ENCODE data around the gene CCDC8.
"Not testable (repeated sequence)": the region's sequence is repeated elsewhere in the genome, so short reads cannot be mapped to it uniquely, and the experiment has no call there.

The CCDC8 gene

GRCh38 chr19:46428239-46429135, 15.1 kb upstream of the CCDC8 start, which contains the start of gene PNMA8C:
TSS of gene PNMA8C (minus strand) at chr19:46428936. CDS start at chr19:46428359, 577 bp downstream.
- FAIRE-seq: no peak

- FAIRE-seq: no peak
Measured at GRCh38 chr19:46427518-46428045, 14.2 kb upstream of the CCDC8 start.

GRCh38 chr19:46426506-46427162, 13.3 kb upstream of the CCDC8 start:
- FAIRE-seq: no peak

GRCh38 chr19:46426035-46426505, 12.7 kb upstream of the CCDC8 start:
- no peak for FAIRE-seq

- no peak for FAIRE-seq
Measured at GRCh38 chr19:46423188-46423587, 9.8 kb upstream of the CCDC8 start.

GRCh38 chr19:46422344-46422743, 9.0 kb upstream of the CCDC8 start:
- FAIRE-seq: no peak

- FAIRE-seq: no peak
Measured at GRCh38 chr19:46420056-46420455, 6.7 kb upstream of the CCDC8 start.

- not testable (repeated sequence) for FAIRE-seq
Measured at GRCh38 chr19:46415804-46416709, 2.7 kb upstream of the CCDC8 start.

GRCh38 chr19:46414899-46415298, 1.5 kb upstream of the CCDC8 start:
- not testable (repeated sequence) for FAIRE-seq

GRCh38 chr19:46412650-46413261, 608 bp downstream of the CCDC8 start:
- no peak for FAIRE-seq

GRCh38 chr19:46411925-46412649, 1.3 kb downstream of the CCDC8 start:
- no peak for FAIRE-seq

- no peak for FAIRE-seq
Measured at GRCh38 chr19:46411088-46411924, 2.1 kb downstream of the CCDC8 start.

- FAIRE-seq: no peak
Measured at GRCh38 chr19:46410205-46411087, 2.9 kb downstream of the CCDC8 start.

- no peak for FAIRE-seq
Measured at GRCh38 chr19:46409191-46409590, 4.2 kb downstream of the CCDC8 start.

- no peak for FAIRE-seq
Measured at GRCh38 chr19:46408664-46409039, 4.7 kb downstream of the CCDC8 start.

- FAIRE-seq: no peak
Measured at GRCh38 chr19:46407856-46408663, 5.3 kb downstream of the CCDC8 start.

- FAIRE-seq: no peak
Measured at GRCh38 chr19:46406976-46407375, 6.4 kb downstream of the CCDC8 start.

GRCh38 chr19:46404753-46405468, 8.5 kb downstream of the CCDC8 start:
- no peak for FAIRE-seq

Data from colon (tissue), 2 donors.